ENCODE measurements around the gene C20orf204.
"Not testable (repeated sequence)": the region's sequence is repeated elsewhere in the genome, so short reads cannot be mapped to it uniquely, and the experiment has no call there.

The C20orf204 gene, protein sequence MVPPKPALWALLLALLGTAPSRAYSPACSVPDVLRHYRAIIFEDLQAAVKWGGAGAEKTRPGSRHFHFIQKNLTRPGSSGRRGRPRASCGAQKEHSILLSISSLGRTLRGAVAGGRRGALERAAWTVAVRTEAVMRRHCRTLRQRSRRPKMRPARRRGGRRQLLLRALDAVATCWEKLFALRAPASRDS

DNA sequence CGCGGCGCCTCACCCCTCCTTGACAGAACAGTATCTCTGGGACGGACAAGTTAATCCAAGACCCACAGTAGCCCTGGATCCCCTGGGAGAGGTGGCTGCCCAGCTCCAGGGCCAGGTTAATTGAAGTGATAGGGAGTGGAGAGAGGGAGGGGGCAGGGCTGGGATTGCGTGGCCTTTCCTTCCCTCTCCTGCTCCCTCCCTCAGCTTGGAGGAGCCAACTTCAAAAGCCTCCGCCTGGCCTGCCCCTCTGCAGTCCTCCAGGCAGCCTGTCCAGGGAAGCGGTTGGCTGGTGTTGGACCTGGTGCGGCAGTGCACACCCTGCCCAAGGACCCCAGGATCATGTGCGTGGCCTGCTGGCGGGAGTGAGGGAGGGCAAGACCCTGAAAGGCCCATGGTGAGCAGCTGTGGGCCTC, at the start of gene C20orf204:
C20orf204 (plus strand) TSS at position 250 of the 413 bp plus-strand sequence; CDS start at position 392, 142 bp downstream.
- no peak for DNase-seq

DNA sequence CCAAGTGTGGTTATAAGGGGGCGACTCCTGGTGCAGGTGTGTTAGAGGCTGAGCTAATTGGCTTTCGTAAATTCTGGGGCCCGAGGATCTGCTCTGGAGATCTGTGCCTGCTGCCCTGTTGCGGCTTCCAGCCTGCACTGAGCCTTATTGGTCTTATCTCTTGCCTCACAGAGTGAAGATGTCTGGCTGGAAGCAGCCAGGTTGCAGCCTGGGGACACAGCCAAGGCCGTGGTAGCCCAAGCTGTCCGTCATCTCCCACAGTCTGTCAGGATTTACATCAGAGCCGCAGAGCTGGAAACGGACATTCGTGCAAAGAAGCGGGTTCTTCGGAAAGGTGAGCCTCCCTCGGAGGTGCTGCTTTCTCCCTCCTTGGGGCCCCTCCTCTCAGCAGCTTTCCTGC, 35.1 kb upstream of the C20orf204 start:
- DNase-seq: no peak

GRCh38 chr20:64001607-64002011, 34.4 kb upstream of the C20orf204 start:
- no peak for DNase-seq

DNA sequence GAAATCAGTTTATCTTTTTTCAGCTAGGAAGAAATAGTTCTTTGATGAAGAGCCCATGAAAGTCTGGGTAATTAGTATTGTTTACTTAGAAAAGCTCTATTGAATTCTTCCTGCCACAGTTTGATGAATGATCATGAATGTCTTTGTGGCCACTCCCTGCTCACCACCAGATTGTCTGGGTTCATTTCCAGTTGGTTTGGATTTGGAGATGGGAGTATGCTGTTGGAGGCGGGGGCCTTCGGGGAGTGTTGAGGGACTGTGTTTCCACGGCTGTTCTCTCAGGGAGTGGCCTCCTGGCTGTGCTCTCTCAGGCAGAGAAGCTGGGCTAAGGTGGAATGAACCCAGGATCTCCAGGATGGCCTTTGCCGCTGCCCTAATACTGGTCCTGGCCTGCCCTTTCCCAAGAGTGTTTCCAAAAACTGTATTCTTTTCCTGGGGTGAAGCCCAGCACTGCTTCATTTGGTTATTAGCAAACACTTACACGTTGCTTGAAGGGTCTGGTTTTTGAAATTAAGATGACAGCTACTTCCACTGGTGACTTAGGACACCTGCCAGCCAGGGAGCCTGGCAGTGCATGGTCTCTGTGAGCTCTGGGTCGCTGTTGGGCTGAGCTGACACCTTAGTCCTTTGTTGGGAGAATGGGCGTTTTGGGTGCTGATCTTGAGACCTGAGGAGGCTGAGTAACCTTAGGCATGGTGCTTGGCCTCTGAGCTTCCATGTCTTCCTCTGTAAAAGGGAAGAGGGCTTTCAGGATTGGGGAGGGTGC, 31.8 kb upstream of the C20orf204 start:
- no peak for DNase-seq

- no peak for DNase-seq
Observed at GRCh38 chr20:64005394-64005793, 30.6 kb upstream of the C20orf204 start.

DNA sequence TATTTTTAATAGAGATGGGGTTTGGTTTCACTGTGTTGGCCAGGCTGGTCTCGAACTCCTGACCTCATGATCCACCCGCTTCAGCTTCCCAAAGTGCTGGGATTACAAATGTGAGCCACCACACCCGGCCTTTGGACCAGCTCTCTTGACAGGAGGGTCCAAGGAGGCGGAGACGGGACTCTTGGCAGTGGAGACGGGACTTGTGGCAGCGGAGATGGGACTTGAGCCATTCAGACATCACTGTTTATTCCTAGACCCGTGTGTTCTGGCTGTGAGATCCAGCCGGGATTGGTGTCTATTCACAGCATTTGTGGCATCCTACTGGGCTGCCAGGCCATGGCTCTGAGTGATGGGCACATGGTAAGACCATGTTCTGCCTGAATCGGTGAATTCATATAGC, 29.5 kb upstream of the C20orf204 start:
- DNase-seq: no peak

- DNase-seq: no peak
Observed at GRCh38 chr20:64006902-64007301, 29.1 kb upstream of the C20orf204 start.

GRCh38 chr20:64009811-64010387, 26.1 kb upstream of the C20orf204 start:
- no peak for DNase-seq

DNA sequence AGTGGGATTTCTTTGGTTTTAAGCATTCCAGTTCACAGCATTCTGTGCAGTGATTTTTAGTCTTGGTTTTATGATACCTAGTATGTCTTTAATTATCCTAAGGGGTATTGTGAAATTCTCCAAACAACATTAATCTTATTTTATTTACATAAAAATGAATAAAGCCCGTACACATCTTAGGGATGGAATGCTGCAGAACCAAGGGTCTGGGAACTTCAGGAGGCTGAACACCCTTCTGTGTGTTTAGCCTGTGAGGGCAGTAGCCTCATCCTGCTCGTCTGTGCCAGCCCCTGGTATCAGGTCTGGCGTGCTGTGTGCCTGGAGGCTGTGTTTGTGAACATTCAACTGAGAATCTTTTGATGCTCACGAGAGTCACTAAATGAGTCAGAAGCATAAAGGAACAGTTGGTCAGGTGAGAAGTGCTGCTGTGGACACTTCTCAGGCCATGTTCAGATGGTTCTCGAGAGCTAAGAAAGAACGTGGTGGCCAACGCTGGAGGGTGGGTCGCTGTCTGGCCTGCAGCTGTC, 25.2 kb upstream of the C20orf204 start:
- no peak for DNase-seq

- DNase-seq: no peak
Observed at GRCh38 chr20:64011366-64011779, 24.6 kb upstream of the C20orf204 start.

DNA sequence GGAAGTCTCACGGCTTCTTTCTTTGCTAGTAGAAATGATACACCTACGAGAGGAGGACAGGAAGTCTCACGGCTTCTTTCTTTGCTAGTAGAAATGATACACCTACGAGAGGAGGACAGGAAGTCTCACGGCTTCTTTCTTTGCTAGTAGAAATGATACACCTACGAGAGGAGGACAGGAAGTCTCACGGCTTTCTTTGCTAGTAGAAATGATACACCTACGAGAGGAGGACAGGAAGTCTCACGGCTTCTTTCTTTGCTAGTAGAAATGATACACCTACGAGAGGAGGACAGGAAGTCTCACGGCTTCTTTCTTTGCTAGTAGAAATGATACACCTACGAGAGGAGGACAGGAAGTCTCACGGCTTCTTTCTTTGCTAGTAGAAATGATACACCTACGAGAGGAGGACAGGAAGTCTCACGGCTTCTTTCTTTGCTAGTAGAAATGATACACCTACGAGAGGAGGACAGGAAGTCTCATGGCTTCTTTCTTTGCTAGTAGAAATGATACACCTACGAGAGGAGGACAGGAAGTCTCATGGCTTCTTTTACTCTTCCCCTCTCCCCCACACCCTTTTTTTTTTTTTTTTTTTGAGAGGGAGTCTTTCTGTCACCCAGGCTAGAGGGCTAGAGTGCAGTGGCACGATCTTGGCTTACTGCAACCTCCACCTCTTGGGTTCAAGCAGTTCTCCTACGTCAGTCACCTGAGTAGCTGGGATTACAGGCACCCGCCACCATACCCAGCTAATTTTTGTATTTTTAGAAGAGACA, 23.4 kb upstream of the C20orf204 start:
- DNase-seq: not testable (repeated sequence)

GRCh38 chr20:64015635-64016034, 20.3 kb upstream of the C20orf204 start:
- no peak for DNase-seq

GRCh38 chr20:64021124-64021975, 14.6 kb upstream of the C20orf204 start:
- no peak for DNase-seq

DNA sequence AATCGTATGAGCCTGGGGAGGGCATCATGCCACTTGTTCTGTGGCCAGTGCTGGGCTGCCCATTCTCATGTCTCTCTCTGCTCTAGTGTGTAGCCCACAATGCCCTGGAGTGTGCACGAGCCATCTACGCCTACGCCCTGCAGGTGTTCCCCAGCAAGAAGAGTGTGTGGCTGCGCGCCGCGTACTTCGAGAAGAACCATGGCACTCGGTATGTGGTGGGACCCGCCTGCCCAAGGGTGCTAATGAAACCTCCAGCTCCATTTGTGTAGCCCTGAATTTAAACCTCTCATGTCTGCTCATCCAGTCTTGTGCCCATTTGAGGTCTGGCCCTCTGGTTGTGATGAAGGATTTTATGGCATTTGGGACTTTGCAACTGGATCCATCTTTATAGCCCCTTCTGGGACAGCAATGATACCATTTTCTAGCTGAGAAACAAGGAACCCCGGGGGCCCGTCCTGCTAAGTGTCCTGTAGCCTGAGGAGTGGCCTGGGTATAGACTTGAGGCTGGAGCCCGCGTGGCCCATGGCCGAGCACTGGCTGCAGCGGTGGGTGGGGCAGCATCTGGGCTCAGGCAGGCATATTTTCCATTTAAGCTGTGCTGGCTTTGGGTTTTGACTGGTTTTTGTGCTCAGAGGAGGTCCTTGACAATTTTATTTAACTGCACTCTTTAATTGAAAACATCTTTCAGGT, 13.2 kb upstream of the C20orf204 start:
- no peak for DNase-seq

- no peak for DNase-seq
Observed at GRCh38 chr20:64023361-64024140, 12.4 kb upstream of the C20orf204 start.

DNA sequence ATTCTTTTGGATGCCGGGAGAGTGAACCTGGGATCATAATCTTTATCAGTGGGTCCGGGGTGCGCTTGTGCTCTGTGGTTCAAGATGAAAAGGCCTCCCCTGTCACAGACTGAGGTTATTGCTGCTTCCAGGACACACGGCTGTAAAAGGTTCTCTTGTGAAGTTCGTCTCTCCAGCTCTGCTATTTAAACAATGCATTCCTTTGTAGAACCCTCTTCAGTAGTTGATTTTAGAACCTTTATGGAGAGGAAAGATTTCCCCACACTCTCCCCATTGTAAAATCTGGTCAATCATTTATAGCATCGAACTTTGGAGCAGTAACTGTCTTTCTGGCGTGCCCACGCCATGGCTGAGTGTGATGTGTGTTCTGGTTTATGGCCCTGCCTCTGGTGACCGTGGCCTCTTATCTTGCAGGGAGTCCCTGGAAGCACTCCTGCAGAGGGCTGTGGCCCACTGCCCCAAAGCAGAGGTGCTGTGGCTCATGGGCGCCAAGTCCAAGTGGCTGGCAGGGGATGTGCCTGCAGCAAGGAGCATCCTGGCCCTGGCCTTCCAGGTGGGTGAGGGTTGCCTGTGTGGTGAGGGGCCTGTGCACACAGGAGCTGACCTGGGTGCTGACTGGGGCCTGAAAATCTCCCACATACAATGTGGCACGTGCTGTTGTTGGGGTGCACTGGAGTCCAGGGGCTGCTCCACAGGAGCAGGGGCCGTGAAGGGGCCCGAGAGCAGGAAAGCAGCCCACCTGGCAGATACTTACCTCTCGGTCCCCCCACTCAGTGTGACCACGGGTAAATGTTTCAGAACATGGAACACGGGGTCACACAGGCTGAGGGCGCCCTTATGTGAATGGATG, 11.6 kb upstream of the C20orf204 start:
- no peak for DNase-seq

DNA sequence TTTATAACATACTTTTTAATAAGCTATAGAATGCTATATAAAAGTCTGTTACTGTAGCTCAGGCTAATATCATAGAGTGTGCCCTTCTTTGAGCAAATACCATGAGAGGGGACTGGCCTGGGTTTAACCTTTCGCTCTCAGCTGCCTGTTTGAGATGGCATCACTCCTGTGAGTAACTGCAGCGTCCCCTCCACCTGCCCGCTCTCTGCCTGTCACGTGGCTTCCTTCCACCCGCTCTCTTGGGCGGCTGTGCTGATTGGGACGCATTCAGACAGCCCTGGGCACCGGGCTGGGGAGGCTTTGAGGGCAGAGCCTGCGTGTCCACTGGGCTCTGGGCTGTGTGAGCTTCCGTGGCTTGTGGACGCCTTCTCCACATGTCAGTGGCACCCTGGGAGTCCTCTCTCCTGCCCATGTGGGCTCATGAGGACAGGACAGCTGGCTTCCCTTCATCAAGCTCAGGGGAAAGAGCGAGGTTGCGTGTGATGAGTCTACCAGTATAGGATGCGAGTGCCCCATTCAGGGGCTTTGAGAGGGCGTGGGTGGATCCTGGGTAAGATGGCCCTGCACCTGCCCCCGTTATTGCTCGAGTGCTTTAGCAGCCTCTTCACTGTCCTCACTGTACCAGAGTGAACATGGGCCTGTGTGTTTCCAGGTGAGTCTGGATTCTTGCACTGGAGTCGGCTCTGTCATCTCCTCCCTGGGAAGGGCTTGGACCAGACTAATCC, 10.7 kb upstream of the C20orf204 start:
- no peak for DNase-seq

DNA sequence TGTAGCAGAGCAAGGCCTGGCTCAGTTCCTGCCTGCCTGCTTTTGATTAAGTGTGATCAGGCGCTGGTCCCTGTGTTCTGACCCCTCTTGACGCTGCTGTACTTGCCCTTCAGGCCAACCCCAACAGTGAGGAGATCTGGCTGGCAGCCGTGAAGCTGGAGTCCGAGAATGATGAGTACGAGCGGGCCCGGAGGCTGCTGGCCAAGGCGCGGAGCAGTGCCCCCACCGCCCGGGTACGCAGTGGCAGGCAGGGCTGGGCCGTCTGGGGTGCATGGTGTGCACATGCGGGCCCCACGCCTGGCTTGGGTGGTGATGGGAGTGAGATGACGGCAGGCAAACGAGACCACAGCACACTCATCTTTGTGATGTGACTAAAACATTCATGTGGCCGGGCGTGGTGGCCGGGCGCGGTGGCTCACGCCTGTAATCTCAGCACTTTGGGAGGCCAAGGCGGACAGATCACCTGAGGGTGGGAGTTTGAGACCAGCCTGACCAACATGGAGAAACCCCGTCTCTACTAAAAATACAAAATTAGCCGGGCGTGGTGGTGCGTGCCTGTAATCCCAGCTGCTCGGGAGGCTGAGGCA, 10.1 kb upstream of the C20orf204 start:
- DNase-seq: no peak

Measured in activated CD4-positive, alpha-beta T cell treated with anti-CD3 and anti-CD28 coated beads for 48 hours (primary cell).